GM19463 (cell line): ENCODE results near the gene PLCB1.

Experiments used
- ATAC-seq: cut with Tn5 transposase; IDR thresholded peaks from one replicate; pipeline ENCODE4 v1.9.1; 2021; ENCODE audit warnings: mild to moderate bottlenecking, moderate library complexity; ENCODE audit not compliant: unreplicated experiment

The PLCB1 gene

DNA sequence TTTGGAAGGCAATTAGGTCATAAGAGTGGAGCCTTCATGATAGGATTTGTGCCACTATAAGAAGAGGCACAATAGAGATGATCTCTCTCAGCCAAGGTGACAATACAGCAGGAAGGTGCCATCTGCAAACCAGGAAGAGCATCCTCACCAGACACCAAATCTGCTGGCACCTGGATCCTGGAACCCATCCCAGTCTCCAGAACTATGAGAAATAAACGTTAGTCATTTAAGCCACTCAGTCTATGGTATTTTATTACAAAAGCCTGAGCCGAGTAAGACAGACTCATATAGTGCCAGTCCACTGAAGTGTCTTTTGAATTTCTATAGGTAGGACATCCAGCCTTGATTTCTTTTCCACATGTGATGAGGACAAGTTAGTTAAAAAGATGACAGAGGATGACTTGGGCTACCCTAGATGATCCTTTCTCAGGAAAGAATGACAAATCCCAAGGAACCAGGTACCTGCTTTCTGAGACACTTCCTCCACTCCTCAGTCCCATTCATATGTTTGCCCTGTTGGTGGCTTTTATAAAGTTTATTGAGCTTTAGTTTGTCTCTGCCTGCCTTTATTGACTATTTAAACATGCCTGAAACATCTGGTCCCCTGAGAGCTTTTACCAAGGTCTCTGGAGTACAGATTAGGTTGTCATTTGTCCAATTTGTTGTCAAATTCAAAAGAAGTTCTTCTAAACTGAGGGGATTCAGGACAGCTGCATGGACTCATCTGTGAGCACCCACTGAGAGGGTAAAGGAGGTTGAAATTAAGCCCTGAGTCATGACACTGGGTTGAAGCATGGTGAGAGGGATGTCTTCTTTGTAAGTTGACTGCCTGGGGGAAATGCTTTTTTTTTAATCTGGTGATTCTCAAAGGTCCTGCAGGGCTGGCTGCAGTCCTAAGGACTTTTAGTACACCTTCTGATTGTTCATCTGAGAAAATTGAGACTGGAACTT, 771.9 kb downstream of the PLCB1 start:
- ATAC-seq, result no peak

GRCh38 chr20:8909596-8909995, 777.5 kb downstream of the PLCB1 start:
- ATAC-seq, result no peak

- ATAC-seq, result no peak
Observed at GRCh38 chr20:8912096-8912495, 780.0 kb downstream of the PLCB1 start.

GRCh38 chr20:8912731-8913130, 780.7 kb downstream of the PLCB1 start:
- no peak for ATAC-seq

DNA sequence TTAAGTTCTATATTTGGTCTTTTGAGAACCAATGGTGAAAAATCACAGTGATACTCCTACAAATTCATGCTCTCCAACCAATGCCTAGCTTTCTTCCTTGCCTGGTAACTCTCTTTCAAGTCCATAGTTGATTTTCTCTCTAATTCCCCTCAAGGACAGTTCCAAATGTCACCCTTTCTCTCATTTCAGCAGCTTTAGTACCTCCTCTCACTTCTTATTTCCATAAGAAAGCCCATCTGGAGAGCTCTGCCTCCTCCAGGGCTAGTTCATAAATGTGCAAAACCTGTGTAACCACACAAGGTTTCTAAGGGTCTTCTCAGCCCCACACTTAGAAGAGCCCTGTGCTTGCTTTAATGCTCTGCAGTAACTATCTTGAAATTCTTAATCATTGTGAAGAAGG, 781.4 kb downstream of the PLCB1 start:
- ATAC-seq, result no peak

GRCh38 chr20:8914421-8914820, 782.4 kb downstream of the PLCB1 start:
- no peak for ATAC-seq

DNA sequence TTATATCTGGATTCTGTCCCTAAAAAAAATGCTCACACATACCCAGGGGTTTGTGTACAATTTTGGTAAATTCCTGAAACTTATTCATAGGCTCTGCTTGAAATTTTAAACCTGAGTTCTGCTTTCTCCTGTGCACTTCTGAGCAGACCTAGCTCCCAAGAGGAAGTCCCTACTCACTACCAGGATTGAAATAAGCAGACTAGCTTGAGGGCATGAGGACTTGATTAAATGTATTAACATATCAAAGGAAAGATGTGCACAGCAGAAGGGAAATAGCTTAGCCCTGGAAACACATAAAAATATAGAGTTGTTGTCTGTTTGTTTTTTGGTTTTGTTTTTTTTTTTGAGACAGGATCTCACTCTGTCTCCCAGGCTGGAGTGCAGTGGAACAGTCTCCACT, 785.0 kb downstream of the PLCB1 start:
- no peak for ATAC-seq

DNA sequence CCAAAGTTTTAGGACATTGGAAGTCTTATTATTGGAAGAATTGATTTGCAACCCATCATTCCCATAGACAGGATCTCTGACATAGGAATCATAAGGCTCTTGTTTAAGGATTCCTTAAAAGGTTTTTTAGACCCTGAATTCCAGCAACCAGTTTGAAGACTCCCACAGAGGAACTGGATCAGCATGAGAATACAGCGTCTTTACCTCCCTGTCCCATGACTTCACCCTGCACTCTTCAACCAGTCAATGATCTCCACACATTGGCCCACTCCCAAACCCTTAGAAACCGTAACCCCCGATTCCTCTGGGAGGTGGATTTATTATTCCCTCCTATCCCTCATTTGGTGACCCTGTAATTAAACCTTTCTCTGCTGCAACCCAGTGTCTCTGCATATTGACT, 786.1 kb downstream of the PLCB1 start:
- ATAC-seq, result no peak

- ATAC-seq, result no peak
Observed at GRCh38 chr20:8924539-8924938, 792.5 kb downstream of the PLCB1 start.

DNA sequence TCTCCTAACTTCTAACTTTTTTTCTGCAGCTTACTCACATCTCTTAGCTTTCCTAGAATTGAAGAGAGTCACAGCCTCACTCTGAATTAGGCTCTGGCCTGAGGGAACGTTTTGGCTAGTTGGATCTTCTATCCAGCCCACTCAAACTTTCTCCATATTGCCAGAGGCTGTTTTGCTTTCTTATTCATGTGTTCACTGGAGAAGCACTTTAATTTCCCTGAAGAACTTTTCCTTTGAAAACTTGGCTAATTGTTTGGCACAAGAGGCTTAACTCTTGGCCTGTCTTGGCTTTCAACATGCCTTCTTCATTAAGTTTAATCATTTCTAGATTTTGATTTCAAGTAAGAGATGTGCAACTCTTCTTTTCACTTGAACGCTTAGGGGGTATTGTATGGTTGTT, 798.7 kb downstream of the PLCB1 start:
- no peak for ATAC-seq

DNA sequence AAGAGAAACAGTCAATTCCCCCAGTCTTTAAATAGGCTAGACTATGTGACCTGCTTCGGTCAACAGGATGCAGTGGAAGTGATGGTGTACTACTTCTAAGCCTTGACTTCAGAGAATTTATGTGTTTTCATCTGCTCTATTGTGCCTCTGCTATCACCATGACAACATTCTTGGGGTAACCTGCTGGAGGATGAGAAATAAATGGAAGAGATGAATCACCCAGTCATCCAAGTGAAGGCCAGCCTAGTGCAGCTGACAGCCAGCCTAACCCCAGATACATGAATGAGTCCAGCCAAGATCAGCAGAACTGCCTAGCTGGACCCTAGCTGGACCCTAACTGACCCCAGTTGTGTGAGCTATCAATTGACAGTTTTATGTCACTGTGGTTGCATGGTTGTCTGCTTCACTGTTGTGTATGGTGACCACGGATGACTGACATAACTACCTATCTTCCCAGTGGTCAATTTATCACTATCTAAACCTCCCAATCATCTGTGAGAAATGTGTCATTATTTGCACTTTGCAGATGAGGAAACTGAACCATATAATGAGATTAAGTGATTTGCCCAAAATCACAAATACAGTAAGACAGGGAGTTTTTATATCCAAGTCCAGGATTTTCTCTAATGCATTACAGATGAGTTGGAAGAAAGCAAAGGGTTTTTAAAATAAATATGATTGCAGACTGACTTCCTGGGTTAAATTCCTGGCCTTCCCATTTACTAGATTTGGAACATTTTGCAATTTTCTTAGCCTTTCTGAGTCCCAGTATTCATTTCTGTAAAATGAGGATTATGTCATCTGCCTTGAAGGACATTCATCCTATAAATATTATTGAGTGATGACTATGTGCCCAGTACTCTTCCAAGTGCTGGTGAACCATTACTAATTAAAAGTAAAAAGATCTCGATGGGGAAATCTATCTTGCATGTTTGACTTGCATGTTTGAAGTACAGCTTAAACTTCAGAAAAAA, 800.4 kb downstream of the PLCB1 start:
- ATAC-seq, result no peak

GRCh38 chr20:8933381-8933807, 801.3 kb downstream of the PLCB1 start:
- ATAC-seq, result no peak

- no peak for ATAC-seq
Observed at GRCh38 chr20:8934362-8934761, 802.3 kb downstream of the PLCB1 start.
